Stomach (tissue), 4 donors: ENCODE results near the gene CEBPZ.

ENCODE experiments used
- POLR2A ChIP-seq, 4 donors: fragments of 450-650 bp; IDR thresholded peaks; one replicate each; pipeline ENCODE4 v1.6.1; 2016; ENCODE audit warnings: antibody characterized with exemption in 4 of 4, control low read depth in 2 of 4, mild to moderate bottlenecking in 1 of 4, moderate library complexity in 1 of 4
- TF ChIP-seq, protein P1 (sequence below), 7 experiments: fragments of 450-650 bp in 4 of 7; fragments of 200-600 bp in 3 of 7; sonication (generic) in 3 of 7; IDR thresholded peaks; one replicate each; pipeline ENCODE4 v1.5.1; 2016 to 2019; ENCODE audit warnings: antibody characterized with exemption in 7 of 7, control low read depth in 2 of 7, mild to moderate bottlenecking in 1 of 7

DNA sequence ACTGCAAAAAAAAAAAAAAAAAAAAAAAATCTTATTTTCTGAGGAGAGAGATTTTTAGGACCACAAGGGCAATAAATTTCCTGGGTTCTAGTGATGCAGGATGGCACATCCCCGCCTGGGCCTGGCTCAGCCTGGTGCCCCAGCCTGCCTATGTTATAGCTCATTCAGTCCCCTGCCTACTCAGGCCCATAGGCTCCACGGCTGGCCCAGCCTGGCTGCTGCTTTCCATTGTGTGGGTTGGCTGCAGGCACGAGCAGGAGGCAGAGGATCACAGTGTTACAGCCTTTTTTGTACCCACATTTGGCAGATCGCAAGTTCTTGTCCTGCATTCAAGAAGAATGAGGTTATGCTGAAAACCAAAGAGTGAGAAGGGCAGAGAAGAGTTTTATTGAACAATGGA, 40.1 kb downstream of the CEBPZ start:
- TF ChIP-seq, protein P1, sequence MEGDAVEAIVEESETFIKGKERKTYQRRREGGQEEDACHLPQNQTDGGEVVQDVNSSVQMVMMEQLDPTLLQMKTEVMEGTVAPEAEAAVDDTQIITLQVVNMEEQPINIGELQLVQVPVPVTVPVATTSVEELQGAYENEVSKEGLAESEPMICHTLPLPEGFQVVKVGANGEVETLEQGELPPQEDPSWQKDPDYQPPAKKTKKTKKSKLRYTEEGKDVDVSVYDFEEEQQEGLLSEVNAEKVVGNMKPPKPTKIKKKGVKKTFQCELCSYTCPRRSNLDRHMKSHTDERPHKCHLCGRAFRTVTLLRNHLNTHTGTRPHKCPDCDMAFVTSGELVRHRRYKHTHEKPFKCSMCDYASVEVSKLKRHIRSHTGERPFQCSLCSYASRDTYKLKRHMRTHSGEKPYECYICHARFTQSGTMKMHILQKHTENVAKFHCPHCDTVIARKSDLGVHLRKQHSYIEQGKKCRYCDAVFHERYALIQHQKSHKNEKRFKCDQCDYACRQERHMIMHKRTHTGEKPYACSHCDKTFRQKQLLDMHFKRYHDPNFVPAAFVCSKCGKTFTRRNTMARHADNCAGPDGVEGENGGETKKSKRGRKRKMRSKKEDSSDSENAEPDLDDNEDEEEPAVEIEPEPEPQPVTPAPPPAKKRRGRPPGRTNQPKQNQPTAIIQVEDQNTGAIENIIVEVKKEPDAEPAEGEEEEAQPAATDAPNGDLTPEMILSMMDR (IDR thresholded peaks at IDR 0.05), result no peak
- TF ChIP-seq POLR2A (IDR thresholded peaks at IDR 0.05), result no peak
